CD14-positive monocyte (primary cell): ENCODE results near the gene MAP1S. TPM values are rescaled to one million over a fixed set of nuclear protein-coding genes. Genes with fewer than 3 reads are reported as not detected.

Experiments
- DNase-seq, 3 donors: peaks; one replicate each; pipeline ENCODE4 v3.0.0-alpha.2; 2011 to 2022
- H2AFZ ChIP-seq: 2 replicates; pipeline ENCODE4 v1.6.0; 2012; ENCODE audit warnings: mild to moderate bottlenecking, low read depth, low read length, inconsistent platforms; ENCODE audit not compliant: insufficient read depth, poor library complexity, severe bottlenecking
- H3K27ac ChIP-seq, 2 donors: 1 replicate in 1 of 2; 2 replicates in 1 of 2; pipeline ENCODE4 v1.5.1; 2012 to 2013; ENCODE audit warnings: low read length in 2 of 2, control low read depth in 1 of 2, inconsistent platforms in 1 of 2, low read depth in 1 of 2, mild to moderate bottlenecking in 1 of 2
- H3K27me3 ChIP-seq, 2 donors: one replicate each; pipeline versions ENCODE4 v1.6.0 to v1.6.1; 2011 to 2013; ENCODE audit warnings: low read length in 2 of 2; ENCODE audit not compliant: control insufficient read depth in 2 of 2, insufficient read depth in 2 of 2
- H3K36me3 ChIP-seq, 2 donors: replicated peaks in 1 of 2; 1 replicate in 1 of 2; 2 replicates in 1 of 2; pipeline versions ENCODE4 v1.5.1 to v1.6.1; 2012 to 2013; ENCODE audit warnings: low read length in 2 of 2, control low read depth in 1 of 2, inconsistent platforms in 1 of 2, mild to moderate bottlenecking in 1 of 2; ENCODE audit not compliant: insufficient read depth in 2 of 2, control insufficient read depth in 1 of 2
- H3K4me1 ChIP-seq, 2 donors: 1 replicate in 1 of 2; 2 replicates in 1 of 2; pipeline versions ENCODE4 v1.5.1 to v1.6.1; 2012 to 2013; ENCODE audit warnings: low read length in 2 of 2, control low read depth in 1 of 2, inconsistent platforms in 1 of 2, mild to moderate bottlenecking in 1 of 2, moderate library complexity in 1 of 2; ENCODE audit not compliant: insufficient read depth in 2 of 2, control insufficient read depth in 1 of 2
- H3K4me2 ChIP-seq: replicated peaks from 2 replicates; pipeline ENCODE3; 2012; ENCODE audit warnings: low read length, moderate library complexity, mild to moderate bottlenecking; ENCODE audit not compliant: poor library complexity, severe bottlenecking; ENCODE audit errors: extremely low read depth
- H3K4me3 ChIP-seq, 3 experiments: fragments of 200-600 bp in 1 of 3; sonication (generic) in 1 of 3; replicated peaks in 1 of 3; 1 replicate in 2 of 3; 2 replicates in 1 of 3; pipeline ENCODE4 v1.5.1; 2011 to 2013; ENCODE audit warnings: low read length in 3 of 3, mild to moderate bottlenecking in 3 of 3, control low read depth in 2 of 3, low read depth in 2 of 3, inconsistent platforms in 1 of 3, moderate library complexity in 1 of 3
- H3K79me2 ChIP-seq: 2 replicates; pipeline ENCODE4 v1.6.0; 2012; ENCODE audit warnings: mild to moderate bottlenecking, control low read depth, inconsistent platforms, low read length, moderate library complexity; ENCODE audit not compliant: insufficient read depth
- H3K9ac ChIP-seq: 2 replicates; pipeline ENCODE4 v1.6.0; 2017; ENCODE audit warnings: low read length, mild to moderate bottlenecking; ENCODE audit not compliant: insufficient read depth, poor library complexity, severe bottlenecking
- H3K9me3 ChIP-seq, 2 donors: replicated peaks in 1 of 2; 1 replicate in 1 of 2; 2 replicates in 1 of 2; pipeline versions ENCODE4 v1.5.1 to v1.6.1; 2012 to 2013; ENCODE audit warnings: low read length in 2 of 2, control low read depth in 1 of 2; ENCODE audit not compliant: control insufficient read depth in 1 of 2, insufficient read depth in 1 of 2
- H4K20me1 ChIP-seq: 2 replicates; pipeline ENCODE4 v1.6.0; 2012; ENCODE audit warnings: mild to moderate bottlenecking, low read length, control low read depth, moderate library complexity; ENCODE audit not compliant: insufficient read depth
- H3K27ac Mint-ChIP-seq, 7 donors: one replicate each; pipeline ENCODE4 v1.8.0; 2020; ENCODE audit warnings: mild to moderate bottlenecking in 7 of 7, mixed read lengths in 7 of 7, moderate library complexity in 6 of 7, inconsistent platforms in 2 of 7
- H3K27me3 Mint-ChIP-seq, 3 donors: one replicate each; pipeline ENCODE4 v1.8.0; 2021 to 2022; ENCODE audit warnings: low read depth in 3 of 3, mild to moderate bottlenecking in 3 of 3, mixed read lengths in 3 of 3, moderate library complexity in 3 of 3, inconsistent platforms in 1 of 3
- H3K36me3 Mint-ChIP-seq, 2 donors: one replicate each; pipeline ENCODE4 v1.8.0; 2020; ENCODE audit warnings: mixed read lengths in 2 of 2, inconsistent platforms in 1 of 2, mild to moderate bottlenecking in 1 of 2
- H3K4me1 Mint-ChIP-seq: one replicate; pipeline ENCODE4 v1.8.0; 2020; ENCODE audit warnings: mild to moderate bottlenecking, mixed read lengths
- H3K4me3 Mint-ChIP-seq, 2 donors: one replicate each; pipeline ENCODE4 v1.8.0; 2020; ENCODE audit warnings: mild to moderate bottlenecking in 2 of 2, mixed read lengths in 2 of 2, moderate library complexity in 1 of 2
- H3K9me3 Mint-ChIP-seq, 7 donors: one replicate each; pipeline ENCODE4 v1.8.0; 2020 to 2022; ENCODE audit warnings: mixed read lengths in 7 of 7, mild to moderate bottlenecking in 6 of 7, moderate library complexity in 6 of 7, inconsistent platforms in 2 of 7
- CTCF ChIP-seq: fragments of 200-600 bp; IDR thresholded peaks from one replicate; pipeline ENCODE4 v1.8.0; 2022; ENCODE audit warnings: antibody characterized with exemption, mild to moderate bottlenecking
- WGBS: methylation state at CpG from one replicate; pipeline ENCODE4 v1.1.5; 2013; ENCODE audit warnings: missing lambda C conversion rate; ENCODE audit not compliant: insufficient coverage; 5-methylcytosine and 5-hydroxymethylcytosine counted together
- intact Hi-C, 2 donors: fragments of 100-400 bp; cut with micrococcal nuclease; formaldehyde crosslinking; loops; one replicate each; pipeline versions ENCODE4 v1.15.0 to v1.15.1; 2023
- polyA plus RNA-seq, 3 donors: library from polyadenylated mRNA; depleted of rRNA in 1 of 3; unstranded in 2 of 3; stranded (reverse) in 1 of 3; fragments of 300-500 nt in 2 of 3; fragments of >200 nt in 1 of 3; fragmentation: Illumina TruSeq in 2 of 3; gene quantifications; 1 replicate in 2 of 3; 2 replicates in 1 of 3; pipeline ENCODE4 v1.2.3, GENCODE V29; 2012 to 2021

Gene MAP1S
- polyA plus RNA-seq, 3 donors = 24.5 to 28.3 (median 27.5) TPM

GRCh38 chr19:17721821-17722220, 2.5 kb downstream of the MAP1S start:
- H3K9ac ChIP-seq = peak overlapping the region; percentile 76
- H3K27me3 ChIP-seq = no peaks in the 10 kb centered on the region
- Mint-ChIP-seq H3K4me3 (peak overlapping the region; percentile 85 to 98), H3K27me3 (peaks cover 0 to 4% (median 0%) of the 10 kb centered on the region in 3 donors), H3K36me3 (peaks cover 25 to 48% of the 10 kb centered on the region in 2 donors), H3K27ac (peak overlapping the region; percentile 87 to 95 (median 92)), H3K9me3 (peaks cover 0 to 2% (median 0%) of the 10 kb centered on the region in 7 donors), H3K4me1 (peaks cover 51% of the 10 kb centered on the region)
- peaks cover 80% of the 10 kb centered on the region for H3K79me2 ChIP-seq
- H3K4me2 ChIP-seq = peak overlapping the region; percentile 93
- peaks cover 71% of the 10 kb centered on the region for H4K20me1 ChIP-seq
- peak overlapping the region; percentile 11 to 82 for H3K27ac ChIP-seq
- H2AFZ ChIP-seq = no peak overlapping the region
- DNase-seq = peak; percentile 73 to 95 (median 85)
- H3K4me3 ChIP-seq = peak overlapping the region in 1 of 3 experiments; percentile 95
- no peak for TF ChIP-seq CTCF
- no peaks in the 10 kb centered on the region for H3K9me3 ChIP-seq
- peaks cover 33 to 43% of the 10 kb centered on the region in 2 donors for H3K36me3 ChIP-seq
- intact Hi-C loops = no loop called here
- WGBS = 0% methylated on average over 3 of the region's 8 CpGs
- peaks cover 50 to 57% of the 10 kb centered on the region in 2 donors for H3K4me1 ChIP-seq

- DNase-seq = no peak
- Mint-ChIP-seq H3K36me3 (peaks cover 28 to 55% of the 10 kb centered on the region in 2 donors), H3K27ac (peak overlapping the region in 5 of 7 donors; percentile 58 to 95 (median 92)), H3K4me3 (no peak overlapping the region), H3K27me3 (peaks cover 0 to 4% (median 0%) of the 10 kb centered on the region in 3 donors), H3K9me3 (peaks cover 0 to 2% (median 0%) of the 10 kb centered on the region in 7 donors), H3K4me1 (peaks cover 42% of the 10 kb centered on the region)
- no peak for TF ChIP-seq CTCF
- H3K4me2 ChIP-seq = no peak overlapping the region
- H3K27ac ChIP-seq = peak overlapping the region in 1 of 2 donors; percentile 82
- whole genome bisulfite sequencing = 96% methylated on average over 12 of the region's 12 CpGs
- H3K9me3 ChIP-seq = no peaks in the 10 kb centered on the region
- peaks cover 42 to 52% of the 10 kb centered on the region in 2 donors for H3K36me3 ChIP-seq
- H3K9ac ChIP-seq = no peak overlapping the region
- H3K4me1 ChIP-seq = peaks cover 41 to 48% of the 10 kb centered on the region in 2 donors
- H3K4me3 ChIP-seq = no peak overlapping the region
- no peaks in the 10 kb centered on the region for H3K27me3 ChIP-seq
- H2AFZ ChIP-seq = no peak overlapping the region
- intact Hi-C loops = no loop called here
- H4K20me1 ChIP-seq = peaks cover 80% of the 10 kb centered on the region
- H3K79me2 ChIP-seq = peaks cover 89% of the 10 kb centered on the region
These were observed 3.5 kb downstream of the MAP1S start for GRCh38 chr19:17722655-17723240.
